PC-3 (cell line): ENCODE data around the gene COA1. TPM values are rescaled to one million over a fixed set of nuclear protein-coding genes. Genes with fewer than 3 reads are reported as not detected.
A peak's percentile ranks its signal among the peaks of the same experiment; 100 is the strongest.

Source experiments
- ATAC-seq: fragments of 200-7000 bp; cut with Tn5 transposase; 2 replicates; pipeline ENCODE4 v1.9.1; 2020; ENCODE audit warnings: mild to moderate bottlenecking, moderate library complexity
- BruUV-seq: library from RNA; stranded (reverse); fragments of 400-500 nt; replicated peaks from 2 replicates; lab custom pipeline; 2021; lab: Mats Ljungman, UMichigan
- CTCF ChIA-PET: fragments of 300-600 bp; sonication (Branson Sonifier 250); formaldehyde crosslinking; loops from one replicate; lab custom pipeline; 2022; ENCODE audit warnings: antibody characterized with exemption; lab: Charles Lee
- POLR2A ChIA-PET: fragments of 300-600 bp; sonication (Branson Sonifier 250); formaldehyde crosslinking; loops from one replicate; lab custom pipeline; 2022; ENCODE audit warnings: antibody characterized with exemption; ENCODE audit not compliant: unreplicated experiment; lab: Charles Lee
- DNase-seq: peaks from one replicate; pipeline ENCODE4 v3.0.0-alpha.2; 2015
- H2AFZ ChIP-seq: fragments of 300-600 bp; sonication (generic); 2 replicates; pipeline ENCODE4 v1.6.0; 2016; ENCODE audit warnings: antibody characterized with exemption, low read length
- H3F3A ChIP-seq: fragments of 300-600 bp; sonication (generic); one replicate; pipeline ENCODE4 v1.6.0; 2017; ENCODE audit warnings: antibody characterized with exemption, low read length, control low read depth, mild to moderate bottlenecking; ENCODE audit not compliant: unreplicated experiment
- H3K27ac ChIP-seq: fragments of 300-600 bp; sonication (generic); 2 replicates; pipeline ENCODE4 v1.5.1; 2016; ENCODE audit warnings: mild to moderate bottlenecking, low read length
- H3K27me3 ChIP-seq: fragments of 300-600 bp; sonication (generic); 2 replicates; pipeline ENCODE4 v1.6.1; 2016; ENCODE audit warnings: low read length, mixed read lengths
- H3K36me3 ChIP-seq: fragments of 300-600 bp; sonication (generic); 2 replicates; pipeline ENCODE4 v1.6.1; 2016; ENCODE audit warnings: low read depth, mixed run types, low read length, mixed read lengths
- H3K4me1 ChIP-seq: fragments of 300-600 bp; sonication (generic); 2 replicates; pipeline ENCODE4 v1.5.1; 2016; ENCODE audit warnings: low read length; ENCODE audit not compliant: insufficient read depth
- H3K4me2 ChIP-seq: fragments of 300-600 bp; sonication (generic); 2 replicates; pipeline ENCODE4 v1.6.0; 2016; ENCODE audit warnings: low read length
- H3K4me3 ChIP-seq: fragments of 300-600 bp; sonication (generic); 2 replicates; pipeline ENCODE4 v1.5.1; 2016; ENCODE audit warnings: mild to moderate bottlenecking, low read length, mixed read lengths
- H3K79me2 ChIP-seq: fragments of 300-600 bp; sonication (generic); 2 replicates; pipeline ENCODE4 v1.6.1; 2017; ENCODE audit warnings: low read length, mixed read lengths
- H3K9ac ChIP-seq: fragments of 300-600 bp; sonication (generic); 2 replicates; pipeline ENCODE4 v1.6.0; 2016; ENCODE audit warnings: mild to moderate bottlenecking, low read length
- H3K9me2 ChIP-seq: fragments of 300-600 bp; sonication (generic); replicated peaks from 2 replicates; pipeline ENCODE4 v1.6.1; 2016; ENCODE audit warnings: mixed run types, low read length, mixed read lengths
- H3K9me3 ChIP-seq: fragments of 300-600 bp; sonication (generic); 2 replicates; pipeline ENCODE4 v1.6.1; 2016; ENCODE audit warnings: low read length, mixed read lengths
- H4K20me1 ChIP-seq: fragments of 300-600 bp; sonication (generic); 2 replicates; pipeline ENCODE4 v1.6.1; 2016; ENCODE audit warnings: low read length, mixed read lengths
- EZH2 ChIP-seq: fragments of 300-600 bp; sonication (generic); IDR thresholded peaks from one replicate; pipeline ENCODE4 v1.6.1; 2017; ENCODE audit warnings: antibody characterized with exemption, mild to moderate bottlenecking, low read length; ENCODE audit not compliant: unreplicated experiment
- EZH2phosphoT487 ChIP-seq: fragments of 300-600 bp; sonication (generic); IDR thresholded peaks from 2 replicates; pipeline ENCODE4 v1.6.1; 2018; ENCODE audit warnings: mild to moderate bottlenecking, antibody characterized with exemption, low read length, borderline replicate concordance
- intact Hi-C: fragments of 100-400 bp; cut with micrococcal nuclease; formaldehyde crosslinking; loops from 2 replicates; pipeline ENCODE4 v1.9.0; 2023
- total RNA-seq: library from RNA; depleted of rRNA; stranded (reverse); fragments of >200 nt; gene quantifications from 2 replicates; pipeline ENCODE4 v1.2.3, GENCODE V29; 2014
- TF ChIP-seq, protein P1 (sequence below): fragments of 300-600 bp; sonication (generic); conservative IDR thresholded peaks from 2 replicates; pipeline ENCODE4 v1.5.1; 2017; ENCODE audit warnings: antibody characterized with exemption, low read depth, mild to moderate bottlenecking, low read length

The COA1 gene
- total RNA-seq, 1 experiment from 2014 or later: 82.0 TPM

- peaks cover 51% of the 10 kb centered on the region for H3K4me1 ChIP-seq
- H4K20me1 ChIP-seq: no peaks in the 10 kb centered on the region
- H2AFZ ChIP-seq: no peak overlapping the region
- intact Hi-C loops: no loop called here
- H3K4me3 ChIP-seq: no peak overlapping the region
- H3K9me3 ChIP-seq: no peaks in the 10 kb centered on the region
- TF ChIP-seq, protein P1, sequence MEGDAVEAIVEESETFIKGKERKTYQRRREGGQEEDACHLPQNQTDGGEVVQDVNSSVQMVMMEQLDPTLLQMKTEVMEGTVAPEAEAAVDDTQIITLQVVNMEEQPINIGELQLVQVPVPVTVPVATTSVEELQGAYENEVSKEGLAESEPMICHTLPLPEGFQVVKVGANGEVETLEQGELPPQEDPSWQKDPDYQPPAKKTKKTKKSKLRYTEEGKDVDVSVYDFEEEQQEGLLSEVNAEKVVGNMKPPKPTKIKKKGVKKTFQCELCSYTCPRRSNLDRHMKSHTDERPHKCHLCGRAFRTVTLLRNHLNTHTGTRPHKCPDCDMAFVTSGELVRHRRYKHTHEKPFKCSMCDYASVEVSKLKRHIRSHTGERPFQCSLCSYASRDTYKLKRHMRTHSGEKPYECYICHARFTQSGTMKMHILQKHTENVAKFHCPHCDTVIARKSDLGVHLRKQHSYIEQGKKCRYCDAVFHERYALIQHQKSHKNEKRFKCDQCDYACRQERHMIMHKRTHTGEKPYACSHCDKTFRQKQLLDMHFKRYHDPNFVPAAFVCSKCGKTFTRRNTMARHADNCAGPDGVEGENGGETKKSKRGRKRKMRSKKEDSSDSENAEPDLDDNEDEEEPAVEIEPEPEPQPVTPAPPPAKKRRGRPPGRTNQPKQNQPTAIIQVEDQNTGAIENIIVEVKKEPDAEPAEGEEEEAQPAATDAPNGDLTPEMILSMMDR: no peak
- no peak for TF ChIP-seq EZH2phosphoT487
- peak; percentile 36 for DNase-seq
- BruUV-seq: no TSS peak
- H3K27ac ChIP-seq: no peak overlapping the region
- peaks cover 83% of the 10 kb centered on the region for H3K79me2 ChIP-seq
- no peaks in the 10 kb centered on the region for H3K27me3 ChIP-seq
- H3K4me2 ChIP-seq: no peak overlapping the region
- H3K36me3 ChIP-seq: peaks cover 14% of the 10 kb centered on the region
- no peak overlapping the region for H3K9ac ChIP-seq
- H3F3A ChIP-seq: no peaks in the 10 kb centered on the region
- POLR2A ChIA-PET: no interaction called here
- ATAC-seq: no peak
- CTCF ChIA-PET: no interaction called here
- no peaks in the 10 kb centered on the region for H3K9me2 ChIP-seq
Measured at GRCh38 chr7:43655584-43655983, 73.7 kb downstream of the COA1 start.

DNA sequence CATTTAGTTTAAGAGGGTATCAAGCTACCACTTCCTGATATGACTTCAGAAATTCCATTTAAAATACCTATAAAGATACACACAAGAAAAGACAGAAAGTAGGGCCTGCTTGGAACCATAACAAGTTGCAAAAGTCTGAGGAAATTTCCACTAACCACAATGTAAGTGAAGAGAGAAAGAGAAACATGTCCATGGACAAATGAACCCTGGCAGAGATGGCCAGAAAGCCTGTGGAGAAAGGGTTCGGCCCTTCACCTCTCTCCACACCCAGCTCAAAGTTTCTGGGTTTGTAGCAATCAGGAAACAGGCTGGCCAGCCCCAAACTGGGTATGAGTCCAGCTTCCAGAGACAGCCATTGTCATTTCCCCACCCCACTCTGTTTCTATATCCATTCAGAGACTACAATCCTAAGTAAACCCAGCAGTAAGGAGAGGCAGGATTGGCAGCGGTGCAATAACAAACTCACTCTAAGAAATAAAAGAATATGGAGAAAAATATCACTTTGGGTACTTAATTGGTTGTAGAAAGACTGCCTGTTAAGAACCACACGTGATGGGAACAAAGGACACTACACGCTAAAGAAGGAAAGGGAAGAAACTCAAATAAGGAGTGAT, 75.3 kb downstream of the COA1 start:
- POLR2A ChIA-PET: no interaction called here
- Histone ChIP-seq H3K9me3 (no peaks in the 10 kb centered on the region), H3K36me3 (peaks cover 14% of the 10 kb centered on the region), H3K9me2 (no peaks in the 10 kb centered on the region), H2AFZ (no peak overlapping the region), H3K4me2 (no peak overlapping the region), H3F3A (peaks cover 9% of the 10 kb centered on the region), H3K27me3 (no peaks in the 10 kb centered on the region), H3K4me1 (peaks cover 51% of the 10 kb centered on the region), H3K79me2 (peaks cover 76% of the 10 kb centered on the region), H4K20me1 (no peaks in the 10 kb centered on the region), H3K4me3 (no peak overlapping the region), H3K9ac (no peak overlapping the region), H3K27ac (no peak overlapping the region)
- intact Hi-C loops: no loop called here
- CTCF ChIA-PET: no interaction called here
- TF ChIP-seq EZH2 (no peak), EZH2phosphoT487 (no peak)
- TF ChIP-seq, protein P1: no peak
- BruUV-seq: no TSS peak
- ATAC-seq (no peak), DNase-seq (no peak)

DNA sequence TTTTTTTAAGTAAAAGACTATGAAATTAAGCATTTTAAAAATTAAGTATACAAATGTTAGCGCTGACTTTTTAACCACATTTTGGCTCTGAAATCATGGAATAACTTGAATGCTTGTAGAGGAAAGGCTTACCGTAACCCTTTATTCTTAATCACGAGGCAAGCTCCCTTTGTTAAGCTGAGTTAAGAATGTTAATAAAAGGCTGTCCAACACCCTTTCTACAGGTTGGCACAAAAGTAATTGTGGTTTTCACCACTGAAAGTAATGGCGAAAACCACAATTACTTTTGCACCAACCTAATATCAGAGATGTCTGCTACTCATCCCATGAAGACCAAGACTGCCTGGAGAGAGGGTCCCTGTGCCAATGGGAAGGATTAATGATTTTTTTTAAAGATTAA, 75.9 kb downstream of the COA1 start:
- POLR2A ChIA-PET: no interaction called here
- no peak for DNase-seq
- peaks cover 71% of the 10 kb centered on the region for H3K79me2 ChIP-seq
- H3K9me3 ChIP-seq: no peaks in the 10 kb centered on the region
- no peak overlapping the region for H2AFZ ChIP-seq
- H3F3A ChIP-seq: peaks cover 13% of the 10 kb centered on the region
- H4K20me1 ChIP-seq: no peaks in the 10 kb centered on the region
- CTCF ChIA-PET: no interaction called here
- H3K9me2 ChIP-seq: no peaks in the 10 kb centered on the region
- no peak overlapping the region for H3K4me3 ChIP-seq
- no peak overlapping the region for H3K4me2 ChIP-seq
- H3K9ac ChIP-seq: no peak overlapping the region
- H3K4me1 ChIP-seq: peaks cover 51% of the 10 kb centered on the region
- intact Hi-C loops: no loop called here
- no peak for ATAC-seq
- H3K27ac ChIP-seq: no peak overlapping the region
- H3K27me3 ChIP-seq: no peaks in the 10 kb centered on the region
- TF ChIP-seq EZH2phosphoT487: no peak
- no peak for TF ChIP-seq EZH2
- TF ChIP-seq, protein P1: no peak
- peaks cover 10% of the 10 kb centered on the region for H3K36me3 ChIP-seq
- BruUV-seq: no TSS peak
